ENCODE results near the gene ATP2A3. TPM values are rescaled to one million over a fixed set of nuclear protein-coding genes. Genes with fewer than 3 reads are reported as not detected.

Gene ATP2A3
- total and polyA plus RNA-seq, 4 donors, result 16.6 to 64.6 (median 25.5) TPM

- TF ChIP-seq CTCF (IDR thresholded peaks at IDR 0.05; ENCODE audit: control extremely low read depth, extremely low read depth), result no peak
- Histone ChIP-seq H3K27me3 (ENCODE audit: control insufficient read depth in 3 of 3, insufficient read depth in 3 of 3, low read length in 2 of 3) (no peaks in the 10 kb centered on the region), H3K9ac (ENCODE audit: insufficient read depth in 1 of 2, low read length in 2 of 2) (no peak overlapping the region), H3K4me3 (no peak overlapping the region), H3K4me1 (ENCODE audit: control insufficient read depth in 5 of 5, insufficient read depth in 5 of 5, low read length in 5 of 5) (peaks cover 0 to 23% (median 0%) of the 10 kb centered on the region in 5 donors), H3K36me3 (ENCODE audit: control insufficient read depth in 4 of 4, insufficient read depth in 4 of 4, low read length in 4 of 4) (peaks cover 0 to 19% (median 0%) of the 10 kb centered on the region in 4 donors), H3K9me3 (ENCODE audit: control insufficient read depth in 4 of 4, insufficient read depth in 3 of 4, low read length in 3 of 4) (no peaks in the 10 kb centered on the region), H3K27ac (ENCODE audit: low read depth in 1 of 2, low read length in 1 of 2) (no peak overlapping the region)
- WGBS, 2 donors, result 83 to 96% methylated on average over 16 of the region's 16 CpGs
- no peak for ATAC-seq (ENCODE audit: insufficient read depth, low FRiP score)
- no peak for DNase-seq
These were observed 37.2 kb downstream of the ATP2A3 start for GRCh38 chr17:3926860-3927627.

- ATAC-seq (ENCODE audit: insufficient read depth, low FRiP score), result no peak
- no peak overlapping the region for H3K9ac ChIP-seq (ENCODE audit: insufficient read depth in 1 of 2, low read length in 2 of 2)
- peaks cover 0 to 23% (median 0%) of the 10 kb centered on the region in 5 donors for H3K4me1 ChIP-seq (ENCODE audit: control insufficient read depth in 5 of 5, insufficient read depth in 5 of 5, low read length in 5 of 5)
- no peak overlapping the region for H3K4me3 ChIP-seq
- no peak overlapping the region for H3K27ac ChIP-seq (ENCODE audit: low read depth in 1 of 2, low read length in 1 of 2)
- no peak for TF ChIP-seq CTCF (IDR thresholded peaks at IDR 0.05; ENCODE audit: control extremely low read depth, extremely low read depth)
- no peak for DNase-seq
- no peaks in the 10 kb centered on the region for H3K9me3 ChIP-seq (ENCODE audit: control insufficient read depth in 4 of 4, insufficient read depth in 3 of 4, low read length in 3 of 4)
- 80 to 88% methylated on average over 17 of the region's 17 CpGs for WGBS, 2 donors
- H3K36me3 ChIP-seq (ENCODE audit: control insufficient read depth in 4 of 4, insufficient read depth in 4 of 4, low read length in 4 of 4), result peaks cover 0 to 19% (median 0%) of the 10 kb centered on the region in 4 donors
- no peaks in the 10 kb centered on the region for H3K27me3 ChIP-seq (ENCODE audit: control insufficient read depth in 3 of 3, insufficient read depth in 3 of 3, low read length in 2 of 3)
These were observed 38.4 kb downstream of the ATP2A3 start for GRCh38 chr17:3925684-3926485.

GRCh38 chr17:3924512-3925350 lies 39.5 kb downstream of the ATP2A3 start:
- Histone ChIP-seq H3K4me1 (ENCODE audit: control insufficient read depth in 5 of 5, insufficient read depth in 5 of 5, low read length in 5 of 5) (peaks cover 0 to 23% (median 0%) of the 10 kb centered on the region in 5 donors), H3K9ac (ENCODE audit: insufficient read depth in 1 of 2, low read length in 2 of 2) (no peak overlapping the region), H3K9me3 (ENCODE audit: control insufficient read depth in 4 of 4, insufficient read depth in 3 of 4, low read length in 3 of 4) (no peaks in the 10 kb centered on the region), H3K27ac (ENCODE audit: low read depth in 1 of 2, low read length in 1 of 2) (no peak overlapping the region), H3K36me3 (ENCODE audit: control insufficient read depth in 4 of 4, insufficient read depth in 4 of 4, low read length in 4 of 4) (peaks cover 0 to 19% (median 0%) of the 10 kb centered on the region in 4 donors), H3K27me3 (ENCODE audit: control insufficient read depth in 3 of 3, insufficient read depth in 3 of 3, low read length in 2 of 3) (no peaks in the 10 kb centered on the region), H3K4me3 (no peak overlapping the region)
- DNase-seq, result peak in 1 of 3 donors; percentile 49
- 75 to 80% methylated on average over 40 of the region's 40 CpGs for WGBS, 2 donors
- ATAC-seq (ENCODE audit: insufficient read depth, low FRiP score), result no peak
- no peak for TF ChIP-seq CTCF (IDR thresholded peaks at IDR 0.05; ENCODE audit: control extremely low read depth, extremely low read depth)

Data from lung (tissue), 12 donors.